Measurements from ENCODE around the gene ABHD4. TPM values are rescaled to one million over a fixed set of nuclear protein-coding genes. Genes with fewer than 3 reads are reported as not detected.

ABHD4 gene
- total and polyA plus RNA-seq, 4 donors: 9.0 to 32.9 (median 11.1) TPM

DNA sequence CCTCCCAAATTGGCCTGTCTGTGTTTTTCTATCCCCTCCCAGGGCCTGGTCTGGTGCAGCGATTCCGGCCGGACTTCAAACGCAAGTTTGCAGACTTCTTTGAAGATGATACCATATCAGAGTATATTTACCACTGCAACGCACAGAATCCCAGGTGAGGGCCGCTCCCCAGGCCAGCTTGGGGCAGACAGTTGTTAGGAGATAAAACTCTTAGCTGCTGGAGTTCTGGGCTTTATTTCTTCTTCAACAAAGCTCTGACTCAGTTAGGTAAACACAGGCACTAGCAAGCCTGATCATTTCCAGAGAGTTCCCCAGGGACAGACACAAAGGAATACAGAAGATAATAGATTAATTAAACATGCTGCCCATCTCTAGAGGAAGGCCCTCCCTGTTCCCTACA is 8.3 kb downstream of the ABHD4 start:
- H3K27ac ChIP-seq (ENCODE audit: low read depth in 1 of 2, low read length in 2 of 2): no peak overlapping the region
- TF ChIP-seq, protein P1, sequence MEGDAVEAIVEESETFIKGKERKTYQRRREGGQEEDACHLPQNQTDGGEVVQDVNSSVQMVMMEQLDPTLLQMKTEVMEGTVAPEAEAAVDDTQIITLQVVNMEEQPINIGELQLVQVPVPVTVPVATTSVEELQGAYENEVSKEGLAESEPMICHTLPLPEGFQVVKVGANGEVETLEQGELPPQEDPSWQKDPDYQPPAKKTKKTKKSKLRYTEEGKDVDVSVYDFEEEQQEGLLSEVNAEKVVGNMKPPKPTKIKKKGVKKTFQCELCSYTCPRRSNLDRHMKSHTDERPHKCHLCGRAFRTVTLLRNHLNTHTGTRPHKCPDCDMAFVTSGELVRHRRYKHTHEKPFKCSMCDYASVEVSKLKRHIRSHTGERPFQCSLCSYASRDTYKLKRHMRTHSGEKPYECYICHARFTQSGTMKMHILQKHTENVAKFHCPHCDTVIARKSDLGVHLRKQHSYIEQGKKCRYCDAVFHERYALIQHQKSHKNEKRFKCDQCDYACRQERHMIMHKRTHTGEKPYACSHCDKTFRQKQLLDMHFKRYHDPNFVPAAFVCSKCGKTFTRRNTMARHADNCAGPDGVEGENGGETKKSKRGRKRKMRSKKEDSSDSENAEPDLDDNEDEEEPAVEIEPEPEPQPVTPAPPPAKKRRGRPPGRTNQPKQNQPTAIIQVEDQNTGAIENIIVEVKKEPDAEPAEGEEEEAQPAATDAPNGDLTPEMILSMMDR (IDR thresholded peaks at IDR 0.05; ENCODE audit: low read depth, low read length, missing input control): no peak
- no peak for TF ChIP-seq YY1 (IDR thresholded peaks at IDR 0.05)
- no peak for TF ChIP-seq GABPA (IDR thresholded peaks at IDR 0.05 in 1 of 2, conservative IDR thresholded peaks at IDR 0.05 in 1 of 2)
- TF ChIP-seq, protein P2, sequence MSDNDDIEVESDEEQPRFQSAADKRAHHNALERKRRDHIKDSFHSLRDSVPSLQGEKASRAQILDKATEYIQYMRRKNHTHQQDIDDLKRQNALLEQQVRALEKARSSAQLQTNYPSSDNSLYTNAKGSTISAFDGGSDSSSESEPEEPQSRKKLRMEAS (IDR thresholded peaks at IDR 0.05): no peak
- TF ChIP-seq FOXA1 (IDR thresholded peaks at IDR 0.05): no peak
- TF ChIP-seq HNF4G (IDR thresholded peaks at IDR 0.05): no peak
- TF ChIP-seq, protein P3, sequence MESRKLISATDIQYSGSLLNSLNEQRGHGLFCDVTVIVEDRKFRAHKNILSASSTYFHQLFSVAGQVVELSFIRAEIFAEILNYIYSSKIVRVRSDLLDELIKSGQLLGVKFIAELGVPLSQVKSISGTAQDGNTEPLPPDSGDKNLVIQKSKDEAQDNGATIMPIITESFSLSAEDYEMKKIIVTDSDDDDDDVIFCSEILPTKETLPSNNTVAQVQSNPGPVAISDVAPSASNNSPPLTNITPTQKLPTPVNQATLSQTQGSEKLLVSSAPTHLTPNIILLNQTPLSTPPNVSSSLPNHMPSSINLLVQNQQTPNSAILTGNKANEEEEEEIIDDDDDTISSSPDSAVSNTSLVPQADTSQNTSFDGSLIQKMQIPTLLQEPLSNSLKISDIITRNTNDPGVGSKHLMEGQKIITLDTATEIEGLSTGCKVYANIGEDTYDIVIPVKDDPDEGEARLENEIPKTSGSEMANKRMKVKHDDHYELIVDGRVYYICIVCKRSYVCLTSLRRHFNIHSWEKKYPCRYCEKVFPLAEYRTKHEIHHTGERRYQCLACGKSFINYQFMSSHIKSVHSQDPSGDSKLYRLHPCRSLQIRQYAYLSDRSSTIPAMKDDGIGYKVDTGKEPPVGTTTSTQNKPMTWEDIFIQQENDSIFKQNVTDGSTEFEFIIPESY (IDR thresholded peaks at IDR 0.05): no peak
- TF ChIP-seq RAD21 (IDR thresholded peaks at IDR 0.05): no peak
- no peak for TF ChIP-seq FOXA2 (IDR thresholded peaks at IDR 0.05)
- TF ChIP-seq, protein P4, sequence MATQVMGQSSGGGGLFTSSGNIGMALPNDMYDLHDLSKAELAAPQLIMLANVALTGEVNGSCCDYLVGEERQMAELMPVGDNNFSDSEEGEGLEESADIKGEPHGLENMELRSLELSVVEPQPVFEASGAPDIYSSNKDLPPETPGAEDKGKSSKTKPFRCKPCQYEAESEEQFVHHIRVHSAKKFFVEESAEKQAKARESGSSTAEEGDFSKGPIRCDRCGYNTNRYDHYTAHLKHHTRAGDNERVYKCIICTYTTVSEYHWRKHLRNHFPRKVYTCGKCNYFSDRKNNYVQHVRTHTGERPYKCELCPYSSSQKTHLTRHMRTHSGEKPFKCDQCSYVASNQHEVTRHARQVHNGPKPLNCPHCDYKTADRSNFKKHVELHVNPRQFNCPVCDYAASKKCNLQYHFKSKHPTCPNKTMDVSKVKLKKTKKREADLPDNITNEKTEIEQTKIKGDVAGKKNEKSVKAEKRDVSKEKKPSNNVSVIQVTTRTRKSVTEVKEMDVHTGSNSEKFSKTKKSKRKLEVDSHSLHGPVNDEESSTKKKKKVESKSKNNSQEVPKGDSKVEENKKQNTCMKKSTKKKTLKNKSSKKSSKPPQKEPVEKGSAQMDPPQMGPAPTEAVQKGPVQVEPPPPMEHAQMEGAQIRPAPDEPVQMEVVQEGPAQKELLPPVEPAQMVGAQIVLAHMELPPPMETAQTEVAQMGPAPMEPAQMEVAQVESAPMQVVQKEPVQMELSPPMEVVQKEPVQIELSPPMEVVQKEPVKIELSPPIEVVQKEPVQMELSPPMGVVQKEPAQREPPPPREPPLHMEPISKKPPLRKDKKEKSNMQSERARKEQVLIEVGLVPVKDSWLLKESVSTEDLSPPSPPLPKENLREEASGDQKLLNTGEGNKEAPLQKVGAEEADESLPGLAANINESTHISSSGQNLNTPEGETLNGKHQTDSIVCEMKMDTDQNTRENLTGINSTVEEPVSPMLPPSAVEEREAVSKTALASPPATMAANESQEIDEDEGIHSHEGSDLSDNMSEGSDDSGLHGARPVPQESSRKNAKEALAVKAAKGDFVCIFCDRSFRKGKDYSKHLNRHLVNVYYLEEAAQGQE (IDR thresholded peaks at IDR 0.05): no peak
- TF ChIP-seq, protein P5, sequence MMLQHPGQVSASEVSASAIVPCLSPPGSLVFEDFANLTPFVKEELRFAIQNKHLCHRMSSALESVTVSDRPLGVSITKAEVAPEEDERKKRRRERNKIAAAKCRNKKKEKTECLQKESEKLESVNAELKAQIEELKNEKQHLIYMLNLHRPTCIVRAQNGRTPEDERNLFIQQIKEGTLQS (IDR thresholded peaks at IDR 0.05): no peak
- TF ChIP-seq HNF4A (conservative IDR thresholded peaks at IDR 0.05): no peak
- no peak for TF ChIP-seq SP1 (IDR thresholded peaks at IDR 0.05)
- no peak for TF ChIP-seq TAF1 (conservative IDR thresholded peaks at IDR 0.05)
- TF ChIP-seq JUND (IDR thresholded peaks at IDR 0.05): no peak
- TF ChIP-seq NR2F2 (IDR thresholded peaks at IDR 0.05): no peak
- DNase-seq (ENCODE audit: low spot score): no peak
- H3K9ac ChIP-seq (ENCODE audit: low read depth in 1 of 2, low read length in 2 of 2): no peak overlapping the region
- H3K9me3 ChIP-seq (ENCODE audit: control insufficient read depth in 4 of 4, low read length in 3 of 4): no peaks in the 10 kb centered on the region
- H3K36me3 ChIP-seq (ENCODE audit: control insufficient read depth in 4 of 4, insufficient read depth in 3 of 4, low read depth in 1 of 4, low read length in 3 of 4): peaks cover 30 to 87% (median 62%) of the 10 kb centered on the region in 4 donors
- H3K4me3 ChIP-seq (ENCODE audit: low read depth in 1 of 3, low read length in 3 of 3): no peak overlapping the region
- 92% methylated on average over 6 of the region's 6 CpGs for WGBS
- no peaks in the 10 kb centered on the region for H3K4me1 ChIP-seq (ENCODE audit: control insufficient read depth in 4 of 4, insufficient read depth in 4 of 4, low read length in 3 of 4)
- no peaks in the 10 kb centered on the region for H3K27me3 ChIP-seq (ENCODE audit: control insufficient read depth in 4 of 4, insufficient read depth in 4 of 4, low read length in 3 of 4)

DNA sequence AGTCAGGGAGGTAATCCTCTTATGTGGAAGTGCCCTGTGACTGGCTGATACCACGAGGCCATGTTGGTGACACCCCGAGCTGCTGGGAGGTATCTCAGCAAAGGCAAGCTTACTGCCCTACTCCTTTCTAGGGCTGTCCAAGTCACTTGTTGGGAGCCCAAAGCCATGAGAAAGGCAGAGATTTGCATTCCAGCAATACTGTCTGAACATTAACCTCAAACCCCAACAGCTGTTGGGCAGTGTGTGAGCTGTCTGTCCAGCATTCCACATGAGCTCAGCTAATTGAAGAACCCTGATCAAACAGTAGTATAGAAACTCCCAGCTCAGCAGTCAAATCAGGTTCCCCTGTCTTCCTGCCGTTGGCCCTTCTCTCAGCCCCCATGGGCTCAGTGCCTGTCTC is 9.2 kb downstream of the ABHD4 start:
- WGBS: 86% methylated on average over 3 of the region's 3 CpGs
- DNase-seq (ENCODE audit: low spot score): no peak
- H3K4me1 ChIP-seq (ENCODE audit: control insufficient read depth in 4 of 4, insufficient read depth in 4 of 4, low read length in 3 of 4): no peaks in the 10 kb centered on the region
- no peaks in the 10 kb centered on the region for H3K27me3 ChIP-seq (ENCODE audit: control insufficient read depth in 4 of 4, insufficient read depth in 4 of 4, low read length in 3 of 4)
- TF ChIP-seq, protein P3 (IDR thresholded peaks at IDR 0.05): no peak
- H3K4me3 ChIP-seq (ENCODE audit: low read depth in 1 of 3, low read length in 3 of 3): no peak overlapping the region
- H3K9me3 ChIP-seq (ENCODE audit: control insufficient read depth in 4 of 4, low read length in 3 of 4): no peaks in the 10 kb centered on the region
- no peak overlapping the region for H3K27ac ChIP-seq (ENCODE audit: low read depth in 1 of 2, low read length in 2 of 2)
- H3K9ac ChIP-seq (ENCODE audit: low read depth in 1 of 2, low read length in 2 of 2): no peak overlapping the region
- peaks cover 27 to 86% (median 64%) of the 10 kb centered on the region in 4 donors for H3K36me3 ChIP-seq (ENCODE audit: control insufficient read depth in 4 of 4, insufficient read depth in 3 of 4, low read depth in 1 of 4, low read length in 3 of 4)

Data from liver (tissue), 9 donors.